IgD-negative memory B cell (primary cell): ENCODE measurements around the gene ATP23. TPM values are rescaled to one million over a fixed set of nuclear protein-coding genes. Genes with fewer than 3 reads are reported as not detected.

Experiments
- H3K27ac Mint-ChIP-seq, 3 donors: one replicate each; pipeline ENCODE4 v1.8.0; 2020 to 2022; ENCODE audit warnings: mild to moderate bottlenecking in 3 of 3, mixed read lengths in 3 of 3, moderate library complexity in 1 of 3
- H3K27me3 Mint-ChIP-seq: one replicate; pipeline ENCODE4 v1.8.0; 2021; ENCODE audit warnings: mixed read lengths
- H3K36me3 Mint-ChIP-seq: one replicate; pipeline ENCODE4 v1.8.0; 2020; ENCODE audit warnings: mild to moderate bottlenecking, mixed read lengths
- H3K4me1 Mint-ChIP-seq, 3 donors: one replicate each; pipeline ENCODE4 v1.8.0; 2020 to 2022; ENCODE audit warnings: mixed read lengths in 3 of 3, mild to moderate bottlenecking in 1 of 3
- H3K4me3 Mint-ChIP-seq, 4 donors: one replicate each; pipeline ENCODE4 v1.8.0; 2020 to 2022; ENCODE audit warnings: mild to moderate bottlenecking in 4 of 4, mixed read lengths in 4 of 4, moderate library complexity in 3 of 4
- H3K9me3 Mint-ChIP-seq, 3 donors: one replicate each; pipeline ENCODE4 v1.8.0; 2020 to 2021; ENCODE audit warnings: mixed read lengths in 3 of 3, mild to moderate bottlenecking in 1 of 3
- polyA plus RNA-seq: library from polyadenylated mRNA; unstranded; fragments of 300-500 nt; fragmentation: Illumina TruSeq; gene quantifications from one replicate; pipeline ENCODE4 v1.2.3, GENCODE V29; 2021

ATP23 gene
- polyA plus RNA-seq, 1 donor from 2014 or later = 18.3 TPM

- Mint-ChIP-seq H3K9me3 (no peaks in the 10 kb centered on the region), H3K4me1 (peaks cover 13 to 20% (median 20%) of the 10 kb centered on the region in 3 donors), H3K27me3 (no peaks in the 10 kb centered on the region), H3K4me3 (peak overlapping the region; percentile 58 to 96 (median 76)), H3K36me3 (no peaks in the 10 kb centered on the region), H3K27ac (peak overlapping the region; percentile 92 to 99 (median 98))
Observed at GRCh38 chr12:57936513-57936883, 4.9 kb upstream of the ATP23 start.

DNA sequence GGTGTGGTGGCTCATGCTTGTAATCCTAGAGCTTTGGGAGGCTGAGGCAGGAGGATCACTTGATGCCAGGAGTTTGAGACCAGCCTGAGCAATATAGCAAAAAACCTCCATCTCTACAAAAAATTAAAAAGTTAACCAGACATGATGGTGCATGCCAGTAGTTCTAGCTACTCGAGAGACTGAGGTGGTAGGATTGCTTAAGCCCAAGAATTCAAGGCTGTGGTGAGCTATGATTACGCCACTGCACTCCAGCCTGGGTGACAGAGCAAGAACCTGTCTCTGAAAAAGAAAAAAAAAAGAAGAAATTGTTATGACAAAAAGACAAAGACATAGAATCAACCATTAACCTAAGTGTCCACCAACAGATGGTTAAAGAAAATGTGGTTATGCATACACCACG is 2.1 kb upstream of the ATP23 start:
- no peaks in the 10 kb centered on the region for H3K27me3 Mint-ChIP-seq
- peaks cover 28 to 34% (median 31%) of the 10 kb centered on the region in 3 donors for H3K4me1 Mint-ChIP-seq
- H3K36me3 Mint-ChIP-seq = no peaks in the 10 kb centered on the region
- peak overlapping the region in 1 of 3 donors; percentile 9 for H3K27ac Mint-ChIP-seq
- no peaks in the 10 kb centered on the region for H3K9me3 Mint-ChIP-seq
- H3K4me3 Mint-ChIP-seq = peak overlapping the region; percentile 32 to 83 (median 54)

- peaks cover 27 to 33% (median 31%) of the 10 kb centered on the region in 3 donors for H3K4me1 Mint-ChIP-seq
- H3K36me3 Mint-ChIP-seq = no peaks in the 10 kb centered on the region
- H3K27me3 Mint-ChIP-seq = no peaks in the 10 kb centered on the region
- peak overlapping the region; percentile 83 to 99 (median 96) for H3K4me3 Mint-ChIP-seq
- peak overlapping the region; percentile 77 to 97 (median 95) for H3K27ac Mint-ChIP-seq
- H3K9me3 Mint-ChIP-seq = no peaks in the 10 kb centered on the region
Observed at GRCh38 chr12:57940052-57940914, 1.1 kb upstream of the ATP23 start.

- Mint-ChIP-seq H3K27ac (peak overlapping the region; percentile 77 to 97 (median 95)), H3K27me3 (no peaks in the 10 kb centered on the region), H3K4me3 (peak overlapping the region; percentile 83 to 99 (median 96)), H3K4me1 (peaks cover 27 to 29% (median 27%) of the 10 kb centered on the region in 3 donors), H3K36me3 (no peaks in the 10 kb centered on the region), H3K9me3 (no peaks in the 10 kb centered on the region)
Observed at GRCh38 chr12:57940915-57941164, 527 bp upstream of the ATP23 start.

- peaks cover under 1% of the 10 kb centered on the region for H3K36me3 Mint-ChIP-seq
- peaks cover 18 to 22% (median 21%) of the 10 kb centered on the region in 3 donors for H3K4me1 Mint-ChIP-seq
- H3K9me3 Mint-ChIP-seq = no peaks in the 10 kb centered on the region
- peak overlapping the region in 1 of 4 donors; percentile 83 for H3K4me3 Mint-ChIP-seq
- H3K27me3 Mint-ChIP-seq = no peaks in the 10 kb centered on the region
- H3K27ac Mint-ChIP-seq = peak overlapping the region in 2 of 3 donors; percentile 77 to 87
Observed at GRCh38 chr12:57943438-57944080, 2.2 kb downstream of the ATP23 start.

- peaks cover 18 to 22% (median 21%) of the 10 kb centered on the region in 3 donors for H3K4me1 Mint-ChIP-seq
- no peaks in the 10 kb centered on the region for H3K9me3 Mint-ChIP-seq
- no peaks in the 10 kb centered on the region for H3K27me3 Mint-ChIP-seq
- H3K27ac Mint-ChIP-seq = peak overlapping the region in 1 of 3 donors; percentile 27
- H3K36me3 Mint-ChIP-seq = peaks cover 4% of the 10 kb centered on the region
- peak overlapping the region in 2 of 4 donors; percentile 12 to 65 for H3K4me3 Mint-ChIP-seq
Observed at GRCh38 chr12:57944313-57945023, 3.1 kb downstream of the ATP23 start.

GRCh38 chr12:57952766-57953165 is 11.4 kb downstream of the ATP23 start:
- Mint-ChIP-seq H3K36me3 (peaks cover 33% of the 10 kb centered on the region), H3K27ac (no peak overlapping the region), H3K9me3 (no peaks in the 10 kb centered on the region), H3K27me3 (no peaks in the 10 kb centered on the region), H3K4me1 (no peaks in the 10 kb centered on the region), H3K4me3 (no peak overlapping the region)

DNA sequence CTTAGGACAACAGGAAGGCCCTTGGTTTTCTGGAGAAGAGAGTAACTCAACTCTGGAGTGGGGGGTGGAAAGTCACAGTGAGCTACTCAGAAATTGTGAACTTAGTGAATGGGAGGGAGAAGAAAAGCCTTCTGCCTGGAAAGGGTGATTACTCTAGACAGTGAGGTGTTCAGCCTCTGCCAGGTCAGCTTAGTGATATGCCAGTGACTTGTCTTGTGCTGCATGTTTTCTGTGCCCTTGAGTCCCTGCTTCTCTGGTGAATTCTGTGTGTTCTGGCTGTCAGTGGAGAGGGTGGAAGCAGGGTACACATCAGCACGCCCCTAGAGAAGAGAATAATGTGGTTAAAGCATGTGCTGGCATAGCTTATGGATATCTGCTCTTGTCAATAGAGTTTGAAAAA is 13.4 kb downstream of the ATP23 start:
- Mint-ChIP-seq H3K36me3 (peaks cover 37% of the 10 kb centered on the region), H3K4me3 (no peak overlapping the region), H3K27me3 (peaks cover 1% of the 10 kb centered on the region), H3K4me1 (no peaks in the 10 kb centered on the region), H3K9me3 (peaks cover 4 to 16% (median 6%) of the 10 kb centered on the region in 3 donors), H3K27ac (no peak overlapping the region)

- Mint-ChIP-seq H3K36me3 (peaks cover 35% of the 10 kb centered on the region), H3K27me3 (peaks cover 1% of the 10 kb centered on the region), H3K4me1 (no peaks in the 10 kb centered on the region), H3K9me3 (peaks cover 13 to 32% (median 31%) of the 10 kb centered on the region in 3 donors), H3K4me3 (no peak overlapping the region), H3K27ac (no peak overlapping the region)
Observed at GRCh38 chr12:57958061-57958657, 16.8 kb downstream of the ATP23 start.

DNA sequence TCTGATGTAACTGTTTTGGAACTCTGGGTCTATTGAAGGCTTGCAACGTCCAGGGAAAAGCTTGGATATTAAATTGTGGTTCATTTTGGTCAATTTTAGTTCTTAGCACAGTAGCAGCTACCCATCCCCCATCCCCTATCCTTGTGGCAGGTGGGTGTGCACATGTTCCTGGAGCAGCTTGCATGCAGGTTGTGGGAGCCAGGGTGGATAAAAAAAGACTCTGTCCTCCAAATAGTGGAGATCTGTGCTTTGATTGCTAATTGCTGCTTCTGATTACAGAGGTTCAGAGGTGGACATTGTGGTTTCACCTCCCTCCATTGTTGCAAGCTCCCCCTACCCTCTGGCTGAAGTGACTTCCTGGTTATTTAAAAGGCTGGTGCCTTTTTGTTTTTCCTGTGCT is 23.1 kb downstream of the ATP23 start:
- H3K4me1 Mint-ChIP-seq = no peaks in the 10 kb centered on the region
- no peak overlapping the region for H3K4me3 Mint-ChIP-seq
- H3K36me3 Mint-ChIP-seq = peaks cover 7% of the 10 kb centered on the region
- peaks cover 17 to 50% (median 23%) of the 10 kb centered on the region in 3 donors for H3K9me3 Mint-ChIP-seq
- peaks cover 3% of the 10 kb centered on the region for H3K27me3 Mint-ChIP-seq
- no peak overlapping the region for H3K27ac Mint-ChIP-seq

DNA sequence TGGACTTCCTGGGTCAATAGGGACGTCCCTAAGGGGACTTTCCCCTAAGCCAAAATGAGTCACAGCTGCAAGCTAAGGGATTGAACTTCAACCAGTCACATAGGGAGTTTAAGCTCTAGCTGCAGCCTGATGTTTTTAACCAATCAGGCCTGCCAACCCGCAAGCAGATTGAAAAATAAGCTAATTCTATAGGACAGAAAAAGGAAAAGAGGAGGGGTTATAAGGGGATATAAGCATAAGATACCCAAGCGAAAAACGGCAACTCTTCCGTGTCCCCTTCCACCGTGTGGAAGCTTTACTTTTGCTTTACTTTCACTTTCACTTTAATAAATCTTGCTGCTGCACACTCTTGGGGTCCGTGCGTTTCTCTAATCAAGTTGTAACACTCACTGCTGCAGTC is 24.4 kb downstream of the ATP23 start:
- Mint-ChIP-seq H3K9me3 (peaks cover 14 to 52% (median 18%) of the 10 kb centered on the region in 3 donors), H3K27me3 (peaks cover 3% of the 10 kb centered on the region), H3K36me3 (peaks cover 7% of the 10 kb centered on the region), H3K4me3 (no peak overlapping the region), H3K4me1 (no peaks in the 10 kb centered on the region), H3K27ac (no peak overlapping the region)

DNA sequence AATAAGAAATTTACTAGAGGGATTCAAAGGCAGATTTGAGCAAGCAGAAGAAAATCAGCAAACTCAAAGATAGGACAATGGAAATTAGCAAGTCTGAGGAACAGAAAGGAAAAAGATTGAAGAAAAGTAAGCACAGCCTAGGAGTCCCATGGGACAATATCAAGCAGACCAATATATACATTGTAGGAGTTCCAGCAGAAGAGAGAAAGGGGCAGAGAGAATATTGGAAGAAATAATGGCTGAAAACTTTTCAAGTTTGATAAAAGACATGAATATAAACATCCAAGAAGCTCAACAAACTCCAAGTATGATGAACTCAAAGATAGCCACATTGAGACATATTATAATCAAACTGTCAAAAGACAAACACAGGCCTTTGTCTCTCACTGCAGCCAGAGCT is 25.2 kb downstream of the ATP23 start:
- peaks cover 13 to 45% (median 17%) of the 10 kb centered on the region in 3 donors for H3K9me3 Mint-ChIP-seq
- peaks cover 6% of the 10 kb centered on the region for H3K36me3 Mint-ChIP-seq
- no peak overlapping the region for H3K4me3 Mint-ChIP-seq
- peaks cover 3% of the 10 kb centered on the region for H3K27me3 Mint-ChIP-seq
- H3K4me1 Mint-ChIP-seq = no peaks in the 10 kb centered on the region
- no peak overlapping the region for H3K27ac Mint-ChIP-seq

- H3K27me3 Mint-ChIP-seq = no peaks in the 10 kb centered on the region
- H3K27ac Mint-ChIP-seq = no peak overlapping the region
Observed at GRCh38 chr12:57983146-57983857, 41.9 kb downstream of the ATP23 start.

DNA sequence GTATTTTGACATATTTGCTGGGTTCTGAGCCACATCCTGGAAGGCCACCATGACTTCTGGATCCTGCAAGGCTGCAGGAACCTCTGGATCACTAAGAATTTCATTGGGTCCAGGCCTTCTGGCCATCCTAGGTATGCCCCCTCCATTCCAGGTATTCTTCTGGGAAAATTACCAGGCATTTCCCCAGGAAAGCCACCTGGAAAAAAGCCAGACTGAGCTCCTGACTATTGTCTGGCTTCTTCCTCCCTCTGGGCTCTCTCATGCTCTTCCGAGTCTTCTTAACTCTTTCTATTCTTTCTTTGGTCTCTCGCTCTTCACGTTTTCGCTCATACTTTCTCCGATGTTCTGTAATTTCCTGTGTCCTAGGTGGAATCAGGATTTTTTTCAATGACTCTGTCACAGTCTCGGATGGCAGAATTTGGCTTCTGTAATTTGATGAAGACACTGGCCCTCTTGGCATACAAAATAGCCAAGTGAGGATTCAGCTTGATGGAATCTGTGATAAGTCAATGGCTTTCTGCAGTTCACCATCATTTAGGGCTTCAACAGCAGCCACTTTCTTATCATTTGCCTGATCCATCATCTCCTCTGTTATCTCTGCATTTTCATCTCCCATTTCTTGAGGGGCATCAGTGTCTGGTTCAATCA is 42.6 kb downstream of the ATP23 start:
- Mint-ChIP-seq H3K36me3 (peaks cover 2% of the 10 kb centered on the region), H3K27ac (no peak overlapping the region), H3K4me3 (no peak overlapping the region), H3K9me3 (no peaks in the 10 kb centered on the region), H3K27me3 (no peaks in the 10 kb centered on the region), H3K4me1 (peaks cover 0 to 2% (median 0%) of the 10 kb centered on the region in 3 donors)

More at GRCh38 chr12:57983146-57983857, 41.9 kb downstream of the ATP23 start:
- Mint-ChIP-seq H3K4me1 (peaks cover 0 to 1% (median 0%) of the 10 kb centered on the region in 3 donors), H3K9me3 (no peaks in the 10 kb centered on the region), H3K4me3 (no peak overlapping the region), H3K36me3 (peaks cover 2% of the 10 kb centered on the region)
